ENCODE measurements around the gene SLC22A7.
A peak's percentile ranks its signal among the peaks of the same experiment; 100 is the strongest.

Gene SLC22A7

DNA sequence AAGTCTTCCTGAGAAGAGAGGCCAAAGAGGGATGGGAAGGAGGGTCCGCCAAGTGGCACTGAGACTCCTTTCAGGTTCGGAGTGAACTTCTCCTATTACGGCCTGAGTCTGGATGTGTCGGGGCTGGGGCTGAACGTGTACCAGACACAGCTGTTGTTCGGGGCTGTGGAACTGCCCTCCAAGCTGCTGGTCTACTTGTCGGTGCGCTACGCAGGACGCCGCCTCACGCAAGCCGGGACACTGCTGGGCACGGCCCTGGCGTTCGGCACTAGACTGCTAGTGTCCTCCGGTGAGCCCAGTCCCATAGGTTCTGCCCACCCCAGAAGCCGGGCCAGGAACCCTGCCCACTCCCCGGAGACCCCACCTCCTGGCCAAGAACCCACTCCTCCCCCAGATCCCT, 4.1 kb downstream of the SLC22A7 start:
- DNase-seq (ENCODE audit: low read depth) = no peak

DNA sequence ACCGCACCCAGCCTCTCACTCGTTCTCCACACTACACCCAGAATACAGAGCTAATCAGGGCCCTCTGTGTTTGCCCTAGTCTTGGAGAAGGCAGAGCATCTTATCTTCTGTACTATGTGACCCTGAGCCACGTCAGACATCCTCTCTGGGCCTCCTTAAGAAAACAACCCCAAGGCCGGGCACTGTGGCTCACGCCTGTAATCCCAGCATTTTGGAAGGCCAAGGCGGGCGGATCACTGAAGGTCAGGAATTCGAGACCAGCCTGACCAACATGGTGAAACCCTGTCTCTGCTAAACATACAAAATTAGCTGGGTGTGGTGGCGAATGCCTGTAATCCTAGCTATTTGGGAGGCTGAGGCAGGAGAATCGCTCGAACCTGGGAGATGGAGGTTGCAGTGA, 4.9 kb downstream of the SLC22A7 start:
- DNase-seq (ENCODE audit: low read depth) = peak; percentile 9

DNA sequence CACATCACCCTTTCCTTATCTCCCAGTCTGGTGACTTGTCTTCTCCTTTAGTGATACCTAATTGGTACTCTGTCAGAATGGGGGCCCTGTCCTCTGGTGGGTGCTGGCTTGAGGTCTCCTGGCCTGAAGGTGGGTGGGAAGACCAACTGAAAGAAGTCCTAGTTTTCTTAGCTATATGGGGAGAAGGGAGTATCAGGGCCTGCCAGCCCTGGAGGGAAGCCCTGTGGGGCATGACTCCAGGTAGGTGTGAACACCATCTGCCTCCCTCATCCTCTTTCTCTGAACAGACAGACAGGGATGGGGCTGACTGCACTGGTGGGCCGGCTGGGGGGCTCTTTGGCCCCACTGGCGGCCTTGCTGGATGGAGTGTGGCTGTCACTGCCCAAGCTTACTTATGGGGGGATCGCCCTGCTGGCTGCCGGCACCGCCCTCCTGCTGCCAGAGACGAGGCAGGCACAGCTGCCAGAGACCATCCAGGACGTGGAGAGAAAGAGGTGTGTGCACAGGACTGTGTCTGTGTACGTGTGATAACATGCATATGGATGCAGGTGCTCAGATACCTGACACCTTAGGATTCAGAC, 5.8 kb downstream of the SLC22A7 start:
- DNase-seq (ENCODE audit: low read depth) = no peak

DNA sequence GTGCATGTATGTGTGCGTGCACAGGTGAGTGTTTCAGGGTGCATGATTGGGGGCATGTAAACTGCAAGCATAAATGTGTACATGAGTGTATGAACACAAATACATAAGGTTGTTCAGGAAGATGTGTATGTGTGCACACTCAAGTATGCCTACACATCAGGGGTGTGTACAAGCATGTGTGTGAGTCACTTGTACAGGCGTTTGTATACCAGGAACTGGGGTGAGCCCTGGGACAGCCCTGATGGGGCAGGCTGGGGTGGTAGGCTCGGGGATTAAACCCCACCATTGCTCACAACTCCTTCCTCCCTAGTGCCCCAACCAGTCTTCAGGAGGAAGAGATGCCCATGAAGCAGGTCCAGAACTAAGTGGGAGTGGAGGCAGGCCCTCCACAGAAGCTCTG, 6.3 kb downstream of the SLC22A7 start:
- no peak for DNase-seq (ENCODE audit: low read depth)

DNA sequence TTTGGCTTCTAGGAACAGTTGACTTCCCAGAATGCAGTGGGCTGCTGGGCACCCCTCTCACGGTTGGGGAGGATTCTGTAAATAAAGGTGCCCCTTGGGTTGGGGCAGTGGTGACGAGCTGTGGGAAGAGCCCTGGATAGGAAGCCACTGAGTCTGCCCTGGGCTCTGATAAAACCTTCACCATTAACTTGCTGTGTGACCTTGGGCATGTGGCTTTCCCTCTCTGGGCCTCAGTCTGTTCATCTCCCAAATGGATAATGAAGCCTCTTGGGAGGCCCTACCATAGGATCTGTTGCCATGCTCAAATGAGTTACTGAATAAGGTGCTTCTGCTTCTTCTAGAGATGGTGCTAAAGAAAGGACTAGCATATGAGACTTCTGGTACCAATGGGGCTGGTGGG, 6.8 kb downstream of the SLC22A7 start:
- DNase-seq (ENCODE audit: low read depth) = no peak

DNA sequence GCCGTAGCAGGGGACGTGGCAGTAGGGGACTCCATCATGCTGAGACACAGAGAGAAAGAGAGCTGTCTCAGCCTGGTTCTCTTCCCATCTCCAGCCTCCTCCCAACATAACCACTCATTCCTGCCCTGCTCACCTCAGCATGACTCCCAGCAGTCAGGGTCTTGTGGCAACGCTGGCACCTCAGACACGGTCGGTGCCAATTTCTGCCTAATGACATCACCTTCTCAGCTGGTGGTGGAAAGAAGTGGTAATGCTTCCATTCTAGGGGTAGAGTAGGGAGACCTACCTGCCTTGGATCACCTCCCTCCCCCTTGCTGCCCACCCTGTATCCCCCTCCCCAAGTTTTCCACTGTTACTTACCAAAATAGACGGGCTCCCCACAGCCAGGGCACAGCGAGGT, 8.0 kb downstream of the SLC22A7 start:
- DNase-seq (ENCODE audit: low read depth) = no peak

DNA sequence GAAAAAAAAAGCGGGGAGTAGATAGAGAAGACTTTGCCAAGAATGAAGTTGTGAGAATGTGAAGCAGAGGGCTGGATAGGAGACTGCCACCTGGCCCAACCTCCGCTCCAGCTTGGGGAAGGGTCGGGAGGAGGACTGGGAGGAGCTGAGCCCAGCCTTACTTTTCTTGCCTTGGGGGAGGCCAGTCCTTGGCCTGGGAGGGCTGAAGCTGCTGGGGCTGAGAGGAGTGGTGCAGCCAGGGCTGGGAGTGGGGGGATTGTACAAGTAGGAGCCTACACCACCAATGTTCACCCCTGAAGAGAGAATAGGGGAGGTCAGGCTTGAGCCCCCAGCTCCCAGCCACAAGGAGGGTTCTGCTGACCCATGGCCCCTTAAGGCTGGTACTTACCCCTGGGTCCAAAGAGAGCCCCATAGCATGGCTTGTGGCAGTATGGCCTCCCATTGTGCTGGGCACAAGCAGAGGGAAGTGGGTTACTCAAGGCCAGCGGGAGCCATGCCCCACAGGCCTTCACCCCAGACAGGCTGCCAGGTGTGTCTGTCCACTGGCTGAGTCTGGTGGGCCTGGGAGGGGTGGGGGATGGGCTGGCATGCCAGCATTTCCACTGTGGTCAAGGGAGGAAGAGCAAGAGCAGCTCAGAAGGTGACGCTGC, 9.5 kb downstream of the SLC22A7 start:
- no peak for DNase-seq (ENCODE audit: low read depth)

DNA sequence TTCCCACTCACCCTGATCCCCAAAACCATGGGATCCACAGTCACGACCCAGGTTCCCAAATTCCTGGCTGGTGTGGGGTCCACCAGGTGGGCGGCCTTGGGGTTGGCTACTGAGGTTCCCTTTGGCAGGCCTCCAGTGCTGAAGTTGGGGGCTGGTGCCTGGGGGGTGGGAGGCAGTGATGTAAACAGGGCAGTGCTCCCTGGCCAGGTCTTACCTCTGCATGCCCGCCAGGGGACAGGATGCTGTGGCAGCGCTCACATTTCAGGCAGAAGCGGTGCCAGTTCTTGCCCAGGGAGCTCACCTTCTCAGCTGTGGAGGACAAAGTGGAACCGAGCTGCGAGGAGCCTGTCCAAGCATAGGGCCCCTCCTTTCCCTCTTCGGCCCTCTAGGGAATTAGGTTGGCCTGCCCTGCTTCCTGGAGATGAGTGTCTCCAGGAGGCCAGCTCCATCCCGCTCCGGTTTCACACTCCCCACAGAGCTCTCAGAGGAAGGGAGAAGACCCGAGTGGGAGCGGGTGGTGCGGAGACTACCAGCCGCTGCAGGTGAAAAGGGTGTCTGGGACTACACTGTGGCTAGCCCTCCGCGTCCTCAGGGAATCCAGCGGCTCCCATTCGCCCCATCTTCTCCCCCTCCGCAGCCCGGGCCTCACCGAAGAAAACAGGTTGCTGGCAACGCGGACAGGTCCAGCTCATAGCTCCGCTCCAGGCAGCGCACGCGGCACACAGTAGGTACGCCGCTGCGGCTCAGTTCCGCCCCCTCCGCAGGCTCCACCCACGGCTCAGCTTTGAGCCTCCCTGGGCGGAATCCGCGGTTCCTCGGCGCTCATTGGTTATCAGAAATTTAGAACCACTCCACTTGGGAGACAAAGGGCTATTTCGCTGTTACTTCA, 10.3 kb downstream of the SLC22A7 start, which contains the start of gene CRIP3:
TSS of gene CRIP3 (minus strand) at position 726 of the 889 bp plus-strand sequence. CDS start at position 692, 34 bp downstream.
- DNase-seq (ENCODE audit: low read depth) = no peak

DNA sequence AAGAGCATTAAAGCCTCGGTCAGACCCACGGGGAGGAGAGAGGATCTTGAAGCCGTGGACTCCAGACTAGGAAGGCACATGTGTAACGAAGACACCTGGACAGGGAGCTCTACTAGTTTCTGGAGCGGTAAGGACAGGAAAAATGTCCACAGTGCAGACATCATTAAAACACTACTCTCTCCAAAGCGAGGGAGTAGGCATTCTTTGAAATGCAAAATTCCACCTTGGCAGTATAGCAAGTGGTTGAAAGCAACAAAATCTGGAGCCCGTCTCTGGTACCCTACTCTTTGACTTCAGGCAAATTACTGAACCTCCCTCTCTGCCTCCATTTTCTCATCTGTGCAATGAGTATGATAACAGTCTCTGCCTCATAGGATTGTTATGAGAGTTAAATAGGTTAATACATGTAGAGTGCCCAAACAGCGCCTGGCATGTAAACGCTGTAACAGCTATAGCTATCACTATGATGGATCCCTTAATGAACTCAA, 11.0 kb downstream of the SLC22A7 start:
- DNase-seq (ENCODE audit: low read depth) = no peak

DNA sequence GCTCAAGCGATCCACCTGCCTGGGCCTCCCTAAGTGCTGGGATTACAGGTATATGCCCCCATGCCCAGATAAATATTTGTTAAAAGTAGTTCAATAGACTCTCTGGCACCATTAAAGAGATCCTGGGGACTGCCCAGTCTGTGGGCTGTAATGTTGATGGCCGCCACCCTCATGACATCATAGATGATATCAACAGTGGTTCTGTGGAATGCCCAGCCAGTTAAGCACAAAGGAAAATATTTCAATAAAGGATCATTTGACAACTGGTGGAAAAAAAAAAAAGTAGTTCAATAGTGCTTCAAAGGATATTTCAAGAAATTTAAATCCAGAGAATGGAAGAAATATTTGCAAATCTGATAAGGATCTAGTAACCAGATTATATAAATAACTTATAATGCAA, 12.1 kb downstream of the SLC22A7 start:
- DNase-seq (ENCODE audit: low read depth) = no peak

DNA sequence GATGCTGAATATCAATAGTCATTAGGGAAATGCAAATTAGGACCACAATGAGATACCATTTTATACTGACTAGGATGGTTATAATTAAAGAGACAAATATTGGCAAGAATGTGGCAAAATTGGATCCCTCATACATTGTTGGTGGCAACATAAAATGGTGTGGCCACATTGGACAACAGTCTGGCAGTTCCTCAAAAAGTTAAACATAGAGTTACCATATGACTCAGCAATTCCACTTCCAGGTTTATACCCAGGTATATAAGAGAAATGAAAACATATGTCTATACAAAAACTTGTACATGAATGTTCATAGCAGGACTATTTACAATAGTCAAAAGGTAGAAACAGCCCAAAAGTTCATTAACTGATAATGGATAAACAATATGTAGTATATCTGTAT, 12.6 kb downstream of the SLC22A7 start:
- no peak for DNase-seq (ENCODE audit: low read depth)

DNA sequence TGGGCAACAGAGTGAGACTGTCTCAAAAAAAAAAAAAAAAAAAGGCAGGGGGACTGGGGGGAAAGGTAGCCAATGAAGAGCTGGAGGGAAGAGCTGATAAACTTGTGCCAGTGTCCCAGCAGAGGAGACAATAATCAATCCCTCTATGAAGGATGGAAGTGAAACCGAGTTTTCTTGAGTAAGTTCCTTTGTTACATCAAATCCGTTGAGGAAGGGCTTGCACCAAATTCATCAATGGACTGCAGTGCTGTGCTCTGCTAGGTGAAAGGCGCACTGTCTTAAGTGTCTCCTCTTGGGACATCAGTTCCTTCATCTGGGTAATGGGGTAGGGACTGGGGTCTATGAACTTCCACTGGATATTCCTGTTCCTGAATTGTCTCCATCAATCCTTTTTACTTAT, 13.6 kb downstream of the SLC22A7 start:
- DNase-seq (ENCODE audit: low read depth) = no peak

DNA sequence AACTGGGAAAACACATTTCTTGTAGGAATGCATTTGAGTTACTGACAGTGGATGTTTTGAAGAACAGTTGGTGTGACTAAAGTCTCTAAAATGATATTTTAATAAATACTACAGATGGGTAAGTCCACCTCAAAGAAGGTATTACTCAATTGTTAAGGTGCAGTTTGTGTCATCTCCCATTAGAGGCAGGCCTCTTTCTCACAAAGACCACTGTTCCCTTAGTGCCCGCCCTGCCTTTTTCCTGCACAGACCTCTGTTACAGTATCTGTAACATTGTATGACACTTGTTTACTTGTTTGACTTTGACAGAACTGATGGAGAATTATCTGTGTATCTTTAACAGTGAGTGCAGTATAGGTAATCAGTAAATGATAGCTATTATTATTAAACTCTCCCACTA, 15.8 kb downstream of the SLC22A7 start:
- DNase-seq (ENCODE audit: low read depth) = no peak

DNA sequence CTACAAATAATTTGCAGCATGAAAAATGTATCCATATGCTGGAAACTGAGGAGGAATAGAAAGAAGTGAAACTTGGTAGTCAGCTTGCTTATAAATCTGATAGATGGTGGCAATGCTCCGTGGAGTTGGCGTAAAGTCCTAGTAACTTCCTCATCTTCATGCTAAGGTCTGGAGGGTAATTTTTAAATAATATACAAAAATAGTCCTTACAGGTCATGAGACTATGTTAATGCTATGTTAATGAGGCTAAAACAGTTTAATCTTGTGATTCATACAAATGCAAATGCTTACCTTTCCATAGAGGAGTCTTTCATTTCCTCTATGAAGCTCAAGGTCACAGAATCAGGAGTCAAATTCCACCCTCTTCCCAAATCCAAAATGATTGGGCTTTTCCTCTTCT, 20.0 kb downstream of the SLC22A7 start:
- DNase-seq (ENCODE audit: low read depth) = no peak

DNA sequence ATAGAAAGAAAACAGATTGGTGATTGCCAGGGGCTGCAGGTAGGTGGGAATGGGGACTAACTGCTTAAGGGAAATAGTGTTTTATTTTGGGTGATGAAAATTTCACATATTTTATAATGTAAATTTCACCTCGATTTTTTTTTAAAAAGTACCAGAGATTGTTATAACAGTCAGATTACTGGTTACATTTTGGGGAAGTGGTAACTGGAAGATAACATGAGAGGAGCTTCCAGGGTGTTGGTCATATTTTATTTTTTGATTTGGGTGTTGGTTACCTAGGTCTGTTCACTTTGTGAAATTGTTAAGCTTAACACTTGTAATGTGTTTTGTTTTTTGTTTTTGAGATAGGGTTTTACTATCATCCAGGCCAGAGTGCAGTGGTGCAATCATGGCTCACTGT, 27.8 kb downstream of the SLC22A7 start:
- DNase-seq (ENCODE audit: low read depth) = no peak

DNA sequence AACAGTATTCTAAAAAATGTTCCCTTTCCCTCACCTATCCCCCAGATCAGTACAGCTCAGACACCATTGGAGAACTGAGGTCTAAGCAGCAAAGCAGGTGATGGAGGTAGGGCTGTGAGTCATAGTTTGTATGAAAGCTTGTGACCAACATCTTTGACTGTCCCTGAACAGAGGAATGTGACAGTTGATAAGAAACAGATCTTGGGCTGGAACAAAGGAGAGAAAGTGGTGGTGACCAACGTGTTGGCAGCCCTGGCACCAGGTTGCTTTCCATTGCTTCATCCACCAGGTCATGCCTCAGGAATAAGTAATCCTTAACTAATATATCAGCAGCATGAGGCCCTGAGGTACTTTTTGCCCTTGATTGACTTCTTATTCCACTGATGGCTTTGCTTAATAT, 30.5 kb downstream of the SLC22A7 start:
- no peak for DNase-seq (ENCODE audit: low read depth)

DNA sequence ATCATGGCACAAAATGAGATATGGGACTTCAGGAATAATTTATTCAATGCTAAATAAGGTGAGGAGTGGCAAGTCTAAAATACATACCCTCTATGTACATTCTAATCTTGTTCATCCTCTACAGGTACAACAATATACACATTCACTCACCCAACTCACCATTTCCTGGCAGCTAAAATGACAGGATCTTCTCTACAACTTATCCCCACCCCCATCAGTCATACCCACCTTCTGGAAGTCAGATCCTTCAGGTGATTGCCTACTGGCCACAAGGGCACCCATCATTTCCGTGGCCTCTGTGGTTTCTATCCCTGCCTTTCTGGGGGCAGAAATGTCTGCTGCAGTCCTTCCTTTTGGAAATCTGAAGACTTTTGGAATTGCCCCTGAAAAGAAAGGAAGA, 33.4 kb downstream of the SLC22A7 start:
- no peak for DNase-seq (ENCODE audit: low read depth)

DNA sequence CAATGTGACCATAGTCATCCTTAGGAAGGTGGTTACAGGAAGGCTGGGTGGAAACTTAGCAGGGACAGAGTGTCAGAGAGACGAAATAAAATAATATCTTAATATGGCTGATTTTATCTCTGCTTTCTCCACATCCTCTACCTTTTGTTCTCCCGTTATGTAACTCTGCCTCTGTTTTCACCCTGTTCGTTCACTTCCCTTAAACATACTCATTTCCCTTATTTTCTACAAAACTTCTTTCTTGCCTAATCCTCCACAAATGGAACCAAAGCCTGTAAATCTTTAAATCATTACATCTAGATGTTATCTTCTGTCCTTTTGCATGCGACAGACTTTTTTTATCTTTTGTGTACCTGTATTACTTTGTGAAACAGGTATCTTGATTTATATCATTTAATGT, 33.8 kb downstream of the SLC22A7 start:
- no peak for DNase-seq (ENCODE audit: low read depth)

DNA sequence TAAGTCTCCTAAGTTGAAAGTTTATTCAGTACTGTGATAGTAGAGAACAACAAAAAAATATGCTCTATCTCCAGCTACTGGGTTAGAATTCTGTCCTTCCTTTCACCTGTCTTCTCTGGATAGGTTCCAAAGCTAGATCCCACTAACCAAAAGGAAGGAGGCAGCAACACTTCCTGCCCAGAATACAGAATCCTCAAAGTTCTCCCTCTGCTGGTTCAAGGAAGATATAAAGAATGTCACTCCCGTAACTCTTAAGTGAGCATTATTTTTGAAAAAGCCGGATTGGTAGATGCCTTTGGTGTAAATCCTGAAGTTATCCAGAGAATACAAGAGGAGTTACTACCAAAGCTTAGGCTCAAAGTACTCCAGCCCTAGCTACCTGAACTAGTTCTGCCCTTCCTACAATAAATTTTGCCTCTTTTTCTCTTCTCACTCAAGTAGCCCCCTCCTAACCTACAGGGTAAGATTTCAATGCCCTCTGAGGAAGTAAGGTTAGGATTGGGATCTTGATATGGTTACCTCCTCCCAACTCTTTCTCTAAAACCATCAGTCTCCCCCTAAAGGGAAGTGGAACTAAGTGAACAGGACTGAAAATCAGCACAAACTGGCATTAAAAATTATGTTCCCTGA, 36.5 kb downstream of the SLC22A7 start:
- DNase-seq (ENCODE audit: low read depth) = peak; percentile 60

DNA sequence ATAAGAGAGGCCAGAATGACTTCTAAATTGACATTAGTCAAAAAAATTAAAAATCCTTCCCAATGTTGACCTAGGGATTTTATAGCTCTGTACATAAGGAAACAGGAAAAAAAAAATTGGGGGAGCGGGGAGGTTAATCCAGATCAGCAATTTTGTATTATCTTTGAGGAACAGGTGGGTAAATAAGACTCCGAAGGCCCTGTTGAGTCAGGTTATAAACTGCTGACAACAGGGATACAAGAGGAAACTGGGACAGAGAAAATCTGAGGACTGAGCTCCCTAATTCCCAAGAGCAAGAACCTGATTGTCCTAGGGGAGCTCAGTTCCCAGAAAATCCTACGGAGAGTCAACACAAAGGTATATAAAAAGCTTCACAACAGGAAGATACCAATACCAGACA, 37.4 kb downstream of the SLC22A7 start:
- DNase-seq (ENCODE audit: low read depth) = no peak

DNA sequence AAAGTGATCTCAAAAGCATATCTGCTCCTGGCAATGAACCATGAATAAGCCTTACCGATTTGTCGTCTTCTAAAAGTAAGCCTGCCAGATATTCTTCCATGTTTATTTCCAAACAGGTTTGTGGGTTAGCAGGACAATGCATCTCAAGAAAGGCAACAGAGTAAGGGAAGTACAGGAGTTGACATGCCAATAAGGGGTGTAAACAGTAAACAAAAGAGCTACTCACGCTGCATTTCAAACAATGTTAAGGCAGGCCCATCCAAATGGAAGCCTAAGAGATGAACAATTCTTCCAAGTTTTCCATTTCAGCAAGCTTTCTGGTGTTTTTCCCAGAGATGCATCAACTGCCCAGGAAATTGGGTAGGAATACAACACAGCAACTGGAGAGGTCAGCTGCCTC, 38.3 kb downstream of the SLC22A7 start:
- DNase-seq (ENCODE audit: low read depth) = no peak

DNA sequence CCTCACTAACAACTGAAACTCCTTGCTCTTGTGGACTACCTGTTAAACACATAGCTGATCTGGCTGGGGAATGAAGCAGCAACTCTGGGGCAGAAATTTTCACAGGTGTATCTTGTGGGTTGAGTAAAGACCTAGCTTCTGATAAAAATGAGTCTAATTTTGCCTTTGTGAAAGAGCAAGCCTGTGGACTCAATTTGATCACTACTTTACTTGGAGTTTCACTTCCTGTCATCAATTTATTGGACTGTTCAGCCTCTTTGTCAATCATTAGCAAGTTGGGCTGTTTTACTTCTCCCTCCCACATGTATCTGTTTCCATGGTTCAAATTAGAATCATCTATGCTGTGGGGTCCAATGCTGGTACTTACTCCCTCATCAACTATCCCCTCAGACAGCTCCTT, 40.2 kb downstream of the SLC22A7 start:
- no peak for DNase-seq (ENCODE audit: low read depth)

DNA sequence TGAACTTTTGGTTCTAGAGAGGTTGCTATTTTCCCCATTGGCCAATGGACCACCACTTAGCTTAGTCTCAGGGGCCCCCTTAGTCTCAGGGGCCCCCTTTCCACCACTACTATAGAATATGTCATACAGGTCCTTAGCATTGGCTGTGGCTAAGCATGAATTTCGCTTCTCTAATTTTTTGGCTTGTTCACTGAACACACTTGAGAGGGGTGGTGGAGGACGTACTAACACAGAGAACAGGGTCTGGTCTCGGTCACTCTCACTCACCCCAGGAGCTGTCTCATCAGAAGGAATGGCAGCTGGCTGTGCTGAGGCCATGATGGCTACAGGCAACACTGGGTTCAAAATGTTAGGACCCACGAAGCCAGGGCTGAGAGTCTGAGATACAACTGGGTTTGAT, 41.1 kb downstream of the SLC22A7 start:
- no peak for DNase-seq (ENCODE audit: low read depth)
